Stimulated activated CD4-positive, alpha-beta T cell treated with anti-CD3 and anti-CD28 coated beads, Interleukin-1b, Interleukin-23, amount 100 ng/mL, for 48 hours (primary cell): ENCODE data around the gene HSPA14.
"Not testable (repeated sequence)": the region's sequence is repeated elsewhere in the genome, so short reads cannot be mapped to it uniquely, and the experiment has no call there.

ENCODE experiments used
- DNase-seq: peaks from one replicate; pipeline ENCODE4 v3.0.0-alpha.2; 2020

HSPA14 gene

GRCh38 chr10:14837757-14838581, at the start of gene HSPA14, which contains the start of the genes CDNF and MSANTD7:
Gene HSPA14 (plus strand): TSS chr10:14838306. CDS start chr10:14838403, 97 bp downstream.
Gene CDNF (minus strand): TSS chr10:14838037. CDS start chr10:14837946, 91 bp downstream.
Gene MSANTD7 (plus strand): TSS chr10:14838306. CDS start chr10:14842285, 3,979 bp downstream.
- DNase-seq = peak; percentile 99

DNA sequence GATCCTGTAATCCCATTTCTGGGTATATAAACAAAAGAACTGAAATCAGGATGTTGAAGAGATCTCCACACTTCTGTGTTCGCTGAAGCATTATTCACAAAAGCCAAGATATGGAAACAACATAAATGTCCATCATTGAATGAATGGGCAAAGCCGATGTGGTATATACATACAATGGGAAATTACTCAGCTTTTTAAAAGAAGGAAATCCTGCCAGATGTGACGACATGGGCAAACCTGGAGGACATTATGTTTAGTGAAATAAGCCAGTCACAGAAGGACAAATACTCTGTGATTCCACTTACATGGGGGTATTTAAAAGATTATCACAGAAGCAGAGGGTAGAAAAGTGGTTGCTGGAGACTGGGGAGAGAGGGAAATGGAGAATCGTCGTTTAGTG, 39.5 kb upstream of the HSPA14 start:
- no peak for DNase-seq

GRCh38 chr10:14800397-14800796, 37.7 kb upstream of the HSPA14 start:
- DNase-seq = no peak

- DNase-seq = no peak
Observed at GRCh38 chr10:14801723-14802122, 36.4 kb upstream of the HSPA14 start.

DNA sequence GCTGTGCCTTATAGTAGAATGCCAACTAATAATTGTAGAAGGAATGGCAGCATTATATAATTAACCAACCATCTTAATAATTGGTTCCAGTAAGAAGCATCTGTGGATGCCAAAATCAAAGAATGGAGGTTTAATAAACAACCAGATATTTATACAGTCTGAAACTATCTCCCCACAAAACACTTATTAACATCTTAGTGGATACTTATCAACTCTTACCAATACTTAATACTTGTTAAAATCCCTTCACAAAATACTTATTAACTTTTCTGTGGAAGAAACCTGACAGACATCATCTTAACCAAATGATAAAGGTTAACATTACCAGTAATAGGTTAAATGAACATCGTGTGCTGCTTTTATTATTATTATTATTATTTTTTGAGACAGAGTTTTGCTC, 34.3 kb upstream of the HSPA14 start:
- no peak for DNase-seq

- DNase-seq = no peak
Observed at GRCh38 chr10:14806318-14806717, 31.8 kb upstream of the HSPA14 start.

DNA sequence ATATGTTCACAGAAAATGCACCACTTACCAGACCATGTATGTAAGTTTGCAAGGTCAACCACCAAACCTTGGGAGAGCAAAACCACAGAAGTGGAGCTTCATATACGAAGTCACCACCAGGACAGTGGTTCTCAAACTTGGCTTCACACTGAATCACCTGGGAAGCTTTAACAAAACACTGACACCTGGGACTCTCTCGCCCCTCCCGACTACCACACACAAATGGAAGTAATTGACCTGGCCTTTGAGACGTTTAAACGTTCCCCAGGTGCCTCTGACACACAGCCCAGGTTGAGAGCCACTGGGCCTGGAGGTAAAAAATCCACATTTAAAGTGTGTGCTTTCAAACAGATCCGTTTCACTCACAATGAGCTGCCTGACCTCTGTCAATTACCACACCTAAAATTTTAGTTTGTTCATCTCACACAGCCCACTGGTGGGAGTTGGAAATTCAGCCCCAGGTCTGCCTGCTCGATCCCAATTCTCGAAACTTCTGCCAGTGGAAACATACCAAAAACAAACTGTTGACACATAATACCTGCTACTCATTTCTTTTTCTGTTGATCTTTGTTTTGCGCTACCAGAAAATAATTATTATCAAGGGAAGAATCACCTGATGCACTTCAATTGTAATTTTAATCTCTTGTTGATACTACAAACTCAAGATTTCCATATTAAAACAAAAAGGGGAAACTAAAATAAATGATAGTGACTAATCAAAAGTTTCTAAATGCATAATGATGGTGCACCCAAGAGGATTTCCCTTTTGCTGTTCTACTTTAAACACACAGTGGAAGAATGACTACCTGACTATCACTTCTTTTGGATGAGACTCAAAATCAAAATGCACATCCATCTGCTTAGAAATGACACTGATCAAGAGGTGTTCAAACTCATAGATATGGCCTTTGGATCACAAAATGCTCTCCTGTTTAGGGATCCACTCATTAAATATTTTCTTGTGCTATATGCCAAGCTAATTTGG, 26.8 kb upstream of the HSPA14 start:
- DNase-seq = no peak

DNA sequence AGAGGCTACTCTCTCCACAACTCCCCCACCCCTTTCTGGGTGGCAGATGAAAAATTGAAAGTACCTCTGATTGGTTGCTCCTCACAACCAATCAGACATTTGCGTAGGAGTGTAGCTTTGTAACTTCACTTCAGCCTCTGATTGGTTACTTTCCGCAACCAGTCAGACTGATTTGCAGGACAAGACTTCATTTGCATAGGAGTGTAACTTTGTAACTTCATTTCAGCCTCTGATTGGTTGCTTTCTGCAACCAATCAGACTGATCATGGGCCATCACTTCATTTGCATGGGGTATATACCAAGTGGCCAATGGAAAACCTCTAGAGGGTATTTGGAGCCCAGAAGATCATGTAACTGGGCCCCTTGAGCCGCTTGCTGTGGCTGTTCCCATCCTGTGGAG, 25.8 kb upstream of the HSPA14 start:
- DNase-seq = no peak

- DNase-seq = no peak
Observed at GRCh38 chr10:14815681-14816080, 22.4 kb upstream of the HSPA14 start.

DNA sequence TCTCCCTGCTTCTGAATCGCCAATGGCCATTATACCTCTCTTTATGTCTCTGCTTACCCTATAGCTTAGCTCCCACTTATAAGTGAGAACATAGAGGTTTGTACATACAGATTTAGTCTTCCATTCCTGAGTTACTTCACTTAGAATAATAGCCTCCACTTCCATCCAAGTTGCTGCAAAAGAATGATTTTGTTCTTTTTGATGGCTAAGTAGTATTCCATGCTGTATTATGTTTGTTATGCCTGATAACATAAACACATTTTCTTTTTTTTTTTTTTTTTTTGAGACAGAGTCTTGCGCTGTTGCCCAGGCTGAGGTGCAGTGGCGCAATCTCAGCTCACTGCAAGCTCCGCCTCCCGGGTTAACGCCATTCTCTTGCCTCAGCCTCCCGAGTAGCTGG, 21.4 kb upstream of the HSPA14 start:
- not testable (repeated sequence) for DNase-seq

GRCh38 chr10:14820010-14820774, 17.9 kb upstream of the HSPA14 start:
- no peak for DNase-seq

DNA sequence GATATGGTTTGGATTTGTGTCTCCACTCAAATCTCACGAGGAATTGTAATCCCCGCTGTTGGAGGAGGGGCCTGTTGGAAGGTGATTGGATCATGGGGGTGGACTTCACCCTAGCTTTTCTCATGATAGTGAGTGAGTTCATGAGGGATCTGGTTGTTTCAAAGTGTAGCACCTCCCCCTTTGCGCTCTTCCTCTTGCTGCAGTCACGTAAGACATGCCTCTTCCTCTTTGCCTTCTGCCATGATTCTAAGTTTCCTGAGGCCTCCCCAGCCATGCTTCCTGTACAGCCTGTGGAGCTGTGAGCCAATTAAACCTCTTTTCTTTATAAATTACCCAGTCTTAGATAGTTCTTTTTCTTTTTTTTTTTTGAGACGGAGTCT, 17.3 kb upstream of the HSPA14 start:
- DNase-seq = no peak

GRCh38 chr10:14821635-14822375, 16.3 kb upstream of the HSPA14 start:
- DNase-seq = no peak

DNA sequence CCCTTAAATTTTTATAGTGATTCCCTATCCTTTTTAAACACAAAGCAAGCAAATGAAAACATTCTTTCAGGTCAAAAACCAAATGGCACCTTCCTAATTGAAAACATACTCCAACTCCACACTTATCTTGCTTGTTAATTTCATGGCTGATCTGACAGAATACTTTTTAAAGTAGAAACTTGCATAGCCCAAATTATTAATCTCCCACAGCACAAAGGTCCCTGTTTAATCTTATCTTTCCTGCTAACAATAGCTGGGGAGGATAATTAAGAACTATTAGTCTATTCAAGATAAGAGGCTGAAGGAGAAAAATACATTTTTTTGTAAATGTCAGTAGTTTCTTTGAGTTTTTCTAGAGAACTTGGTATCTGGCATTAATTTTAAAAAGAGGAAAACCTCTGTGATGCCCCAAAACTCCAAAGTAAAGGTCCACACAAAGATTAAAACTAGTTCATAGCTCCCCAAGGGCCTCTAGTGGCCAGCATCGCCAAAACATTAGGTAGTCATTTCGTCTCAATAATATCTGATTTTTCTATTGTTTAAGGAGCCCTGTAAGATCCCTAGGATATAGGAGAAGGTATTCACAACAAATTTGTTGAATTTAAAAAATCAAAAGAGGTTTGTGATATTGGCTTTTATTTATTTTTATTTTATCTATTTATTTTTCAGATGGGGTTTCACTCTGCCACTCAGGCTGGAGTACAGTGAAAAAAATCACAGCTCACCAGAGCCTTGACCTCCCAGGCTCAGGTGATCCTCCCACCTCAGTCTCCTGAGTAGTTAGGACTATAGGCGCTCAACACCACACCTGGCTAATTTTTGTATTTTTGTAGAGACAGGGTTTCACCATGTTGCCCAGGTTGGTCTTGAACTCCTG, 15.0 kb upstream of the HSPA14 start:
- DNase-seq = peak; percentile 22

GRCh38 chr10:14823966-14824365, 14.1 kb upstream of the HSPA14 start:
- DNase-seq = no peak

- no peak for DNase-seq
Observed at GRCh38 chr10:14826076-14826829, 11.9 kb upstream of the HSPA14 start.

DNA sequence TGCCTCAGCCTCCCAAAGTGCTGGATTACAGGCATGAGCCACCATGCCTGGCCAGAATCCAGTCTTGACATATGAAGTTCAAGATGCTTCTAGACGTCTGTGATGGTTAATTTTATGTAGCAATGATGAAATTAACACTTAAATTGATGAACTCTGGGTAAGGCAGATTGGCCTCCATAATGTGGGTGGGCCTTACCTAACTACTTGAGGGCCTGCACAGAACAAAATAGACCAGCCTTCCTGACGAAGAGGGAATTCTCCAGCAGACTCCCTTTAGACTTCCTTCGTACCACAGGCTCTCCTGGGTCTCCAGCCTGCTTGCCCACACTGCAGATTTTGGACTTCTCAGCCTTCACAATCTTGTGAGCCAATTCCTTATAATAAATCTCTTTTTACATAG, 5.0 kb upstream of the HSPA14 start:
- no peak for DNase-seq

- no peak for DNase-seq
Observed at GRCh38 chr10:14836208-14836607, 1.9 kb upstream of the HSPA14 start.

DNA sequence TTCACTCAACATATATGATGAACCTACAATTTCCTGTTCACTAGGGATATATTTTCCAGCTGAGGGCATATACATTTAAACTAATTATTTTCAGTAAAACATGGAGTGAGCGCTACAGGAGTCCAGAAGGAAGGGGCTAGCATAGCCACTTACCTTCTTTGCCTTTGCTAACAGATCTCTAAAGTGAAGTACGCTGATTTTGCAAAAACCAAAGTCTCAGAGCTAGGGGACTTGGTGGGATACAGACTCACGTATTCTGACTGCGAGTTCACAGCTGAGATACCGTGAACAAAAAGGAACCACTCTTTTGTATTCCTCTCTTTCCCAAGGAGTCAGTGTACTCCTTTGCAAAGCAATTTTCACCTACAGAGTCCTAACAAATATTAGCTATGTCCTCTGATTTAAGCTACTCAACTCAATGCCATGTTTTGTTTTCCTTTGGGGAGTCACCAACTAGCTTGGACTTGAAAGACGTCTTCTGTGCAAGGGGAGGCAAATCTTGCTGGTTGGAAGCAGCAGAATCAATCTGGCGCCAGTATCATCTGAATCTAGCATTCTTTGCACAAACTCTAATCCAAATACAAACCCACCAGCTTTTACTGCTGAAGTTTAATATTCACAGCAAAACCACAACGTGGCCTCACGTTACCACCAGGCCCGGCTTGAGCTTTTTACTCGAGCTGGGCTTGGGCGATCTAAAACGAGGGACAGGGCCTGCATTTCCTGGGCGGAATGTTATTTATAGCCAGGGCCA, 926 bp upstream of the HSPA14 start:
- no peak for DNase-seq
